HepG2 (cell line): ENCODE measurements around the gene UQCC2. TPM values are rescaled to one million over a fixed set of nuclear protein-coding genes. Genes with fewer than 3 reads are reported as not detected.

Experiments
- ATAC-seq: fragments of 200-7000 bp; cut with Tn5 transposase; 3 replicates; pipeline ENCODE4 v1.9.1; 2020; ENCODE audit warnings: mild to moderate bottlenecking, moderate library complexity
- BruUV-seq: library from RNA; stranded (reverse); fragments of 400-500 nt; replicated peaks from 2 replicates; lab custom pipeline; 2021; lab: Mats Ljungman, UMichigan
- CTCF ChIA-PET: fragments of 300-600 bp; formaldehyde crosslinking; extraction: SDS; loops from one replicate; lab custom pipeline; 2021; ENCODE audit warnings: low total read pairs, inconsistent platforms, low intra/inter-chr PET ratio; lab: Yijun Ruan, JAX
- POLR2A ChIA-PET: fragments of 350-600 bp; sonication (Branson Sonifier 250); formaldehyde crosslinking; loops from one replicate; lab custom pipeline; 2020; ENCODE audit warnings: antibody characterized with exemption, inconsistent platforms; lab: Yijun Ruan, JAX
- DNase-seq: peaks from one replicate; pipeline ENCODE4 v3.0.0-alpha.2; 2015; ENCODE audit warnings: low spot score
- FAIRE-seq: peaks from 3 replicates; lab custom pipeline; 2011; peaks lifted over from hg19 to GRCh38; lab: Jason Lieb, UNC
- H2AFZ ChIP-seq: one replicate; pipeline ENCODE4 v1.6.1; 2011; ENCODE audit warnings: low read length, inconsistent platforms
- H3K27ac ChIP-seq: fragments of 300-600 bp; 3 replicates; pipeline ENCODE4 v1.8.0; 2011; ENCODE audit warnings: mixed run types, mild to moderate bottlenecking, mixed read lengths, low read length, inconsistent platforms; ENCODE audit not compliant: insufficient read depth; ENCODE audit errors: extremely low read length
- H3K27me3 ChIP-seq, 2 experiments: fragments of 200-600 bp in 1 of 2; 2 replicates in 1 of 2; 3 replicates in 1 of 2; pipeline versions ENCODE4 v1.6.0 to v1.8.0; 2011; ENCODE audit warnings: low read length in 2 of 2, mild to moderate bottlenecking in 2 of 2, moderate library complexity in 2 of 2, inconsistent platforms in 1 of 2; ENCODE audit not compliant: insufficient read depth in 2 of 2, control insufficient read depth in 1 of 2
- H3K36me3 ChIP-seq, 2 experiments: fragments of 200-600 bp in 1 of 2; replicated peaks in 1 of 2; 2 replicates in 1 of 2; 3 replicates in 1 of 2; pipeline versions ENCODE4 v1.5.1 to v1.8.0; 2011; ENCODE audit warnings: low read length in 2 of 2, inconsistent platforms in 1 of 2; ENCODE audit not compliant: insufficient read depth in 2 of 2, control insufficient read depth in 1 of 2
- H3K4me1 ChIP-seq: 2 replicates; pipeline ENCODE4 v1.5.1; 2012; ENCODE audit warnings: low read length, inconsistent platforms; ENCODE audit not compliant: insufficient read depth
- H3K4me2 ChIP-seq: 2 replicates; pipeline ENCODE4 v1.6.0; 2011; ENCODE audit warnings: low read depth, low read length, inconsistent platforms
- H3K4me3 ChIP-seq, 3 experiments: fragments of 200-600 bp in 1 of 3; sonication (generic), shearing (Covaris generic) in 1 of 3; replicated peaks in 1 of 3; 2 replicates each; pipeline ENCODE4 v1.5.1; 2011 to 2016; ENCODE audit warnings: low read length in 3 of 3, inconsistent platforms in 2 of 3, low read depth in 2 of 3, mild to moderate bottlenecking in 2 of 3, control low read depth in 1 of 3, mixed read lengths in 1 of 3; ENCODE audit not compliant: insufficient read depth in 1 of 3
- H3K79me2 ChIP-seq: one replicate; pipeline ENCODE4 v1.6.1; 2011; ENCODE audit warnings: low read length, inconsistent platforms; ENCODE audit not compliant: insufficient read depth
- H3K9ac ChIP-seq: 2 replicates; pipeline ENCODE4 v1.6.0; 2011; ENCODE audit warnings: mild to moderate bottlenecking, low read depth, low read length, inconsistent platforms; ENCODE audit not compliant: insufficient read depth
- H3K9me3 ChIP-seq: 2 replicates; pipeline ENCODE4 v1.5.1; 2012; ENCODE audit warnings: mild to moderate bottlenecking, low read length
- H4K20me1 ChIP-seq: 2 replicates; pipeline ENCODE4 v1.6.0; 2011; ENCODE audit warnings: inconsistent platforms, mild to moderate bottlenecking, low read length, moderate library complexity; ENCODE audit not compliant: insufficient read depth
- BRCA1 ChIP-seq: sonication (generic); formaldehyde crosslinking; IDR thresholded peaks from 2 replicates; pipeline ENCODE4 v1.4.0; 2020; ENCODE audit warnings: missing genetic modification reagents
- CERS6 ChIP-seq: sonication (generic); formaldehyde crosslinking; IDR thresholded peaks from 2 replicates; pipeline ENCODE4 v1.5.0; 2020; ENCODE audit warnings: missing genetic modification reagents
- CREB1 ChIP-seq, 2 experiments: fragments of 450-650 bp in 1 of 2; IDR thresholded peaks; 2 replicates each; pipeline ENCODE4 v1.6.1; 2016 to 2017; ENCODE audit warnings: control low read depth in 1 of 2, mild to moderate bottlenecking in 1 of 2, missing compliant biosample characterization in 1 of 2, missing genetic modification characterization in 1 of 2
- FOXC1 ChIP-seq: sonication (generic); formaldehyde crosslinking; IDR thresholded peaks from 2 replicates; pipeline ENCODE4 v1.8.0; 2022; ENCODE audit warnings: mild to moderate bottlenecking, missing genetic modification reagents, borderline replicate concordance
- HNF1B ChIP-seq: sonication (generic); formaldehyde crosslinking; IDR thresholded peaks from 2 replicates; pipeline ENCODE4 v1.5.1; 2020; ENCODE audit warnings: mild to moderate bottlenecking, moderate library complexity, missing genetic modification reagents
- POLR2A ChIP-seq, 2 experiments: IDR thresholded peaks; 2 replicates each; pipeline ENCODE4 v1.6.1; 2011; ENCODE audit warnings: low read depth in 2 of 2, low read length in 2 of 2, mild to moderate bottlenecking in 1 of 2, moderate library complexity in 1 of 2; ENCODE audit not compliant: insufficient read depth in 1 of 2
- PRPF4 ChIP-seq: fragments of 200-400 bp; formaldehyde crosslinking; IDR thresholded peaks from 2 replicates; pipeline ENCODE4 v1.6.1; 2016; ENCODE audit warnings: low read length, low read depth; ENCODE audit not compliant: poor library complexity, severe bottlenecking
- SKIL ChIP-seq: sonication (generic); formaldehyde crosslinking; IDR thresholded peaks from 2 replicates; pipeline ENCODE4 v1.8.0; 2022; ENCODE audit warnings: missing genetic modification reagents, mild to moderate bottlenecking, moderate library complexity, borderline replicate concordance
- ZKSCAN1 ChIP-seq: fragments of 150-350 bp; IDR thresholded peaks from 2 replicates; pipeline ENCODE4 v1.6.1; 2014; ENCODE audit warnings: low read length
- ZNF367 ChIP-seq: sonication (generic); formaldehyde crosslinking; IDR thresholded peaks from 2 replicates; pipeline ENCODE4 v1.4.0; 2020; ENCODE audit warnings: missing genetic modification reagents, borderline replicate concordance
- WGBS: methylation state at CpG from one replicate; pipeline ENCODE4 v1.1.6; 2017; ENCODE audit warnings: low lambda C conversion rate; 5-methylcytosine and 5-hydroxymethylcytosine counted together
- in situ Hi-C: cut with HindIII; loops from 2 replicates; pipeline ENCODE4 v1.10.0; 2017; ENCODE audit warnings: low pct_unique_long_range_greater_than_20kb; ENCODE audit not compliant: extremely low pct_ligation_motif_present
- intact Hi-C: fragments of 100-400 bp; cut with micrococcal nuclease; formaldehyde crosslinking; loops from one replicate; pipeline ENCODE4 v1.10.0; 2022; ENCODE audit not compliant: unreplicated experiment
- polyA plus RNA-seq, 8 experiments: library from polyadenylated mRNA; depleted of rRNA in 3 of 8; stranded (reverse) in 7 of 8; unstranded in 1 of 8; fragments of >200 nt; fragmentation: Illumina TruSeq in 4 of 8; extraction: Trizol in 4 of 8; gene quantifications; 2 replicates each; pipeline versions ENCODE4 v1.2.1 to v1.2.3, GENCODE V29; 2011 to 2016; ENCODE audit warnings: low read depth in 4 of 8, missing spikeins in 1 of 8, mixed read lengths in 1 of 8; ENCODE audit not compliant: insufficient read depth in 1 of 8
- total RNA-seq, 5 experiments: library from RNA; depleted of rRNA; stranded (reverse); fragments of >200 nt; fragmentation: Illumina TruSeq; extraction: Trizol; gene quantifications; 2 replicates each; pipeline ENCODE4 v1.2.3, GENCODE V29; 2016; ENCODE audit warnings: low read depth in 1 of 5

The UQCC2 gene
- total and polyA plus RNA-seq, 2 of the 13 experiments (the other 11 are each of a cell fraction or from before 2014, with no cell fraction given) = 82.4 to 238 TPM

GRCh38 chr6:33708516-33709204 is 2.8 kb downstream of the UQCC2 start:
- FAIRE-seq = no peak
- peaks cover 17% of the 10 kb centered on the region for H3K79me2 ChIP-seq
- ChIA-PET CTCF (no interaction called here), POLR2A (no interaction called here)
- in situ Hi-C loops (no loop called here), intact Hi-C loops (loop anchor here (10.0 kb wide), 1 partner anchor 74 kb away; no protein-coding TSS in a partner anchor)
- no peak for TF ChIP-seq ZNF367
- no peak overlapping the region for H3K9ac ChIP-seq
- no TSS peak for BruUV-seq
- DNase-seq = no peak
- ATAC-seq = no peak
- H3K4me2 ChIP-seq = no peak overlapping the region
- H3K27ac ChIP-seq = no peak overlapping the region
- no peak overlapping the region for H3K4me3 ChIP-seq
- H3K36me3 ChIP-seq = peaks cover 6 to 23% of the 10 kb centered on the region in 2 experiments
- peaks cover 53% of the 10 kb centered on the region for H3K4me1 ChIP-seq
- H3K27me3 ChIP-seq = no peaks in the 10 kb centered on the region
- no peaks in the 10 kb centered on the region for H3K9me3 ChIP-seq
- no peak overlapping the region for H2AFZ ChIP-seq
- 95% methylated on average over 10 of the region's 10 CpGs for WGBS
- no peaks in the 10 kb centered on the region; the same call in 1 of the 2 replicates for H4K20me1 ChIP-seq

GRCh38 chr6:33707771-33708170 is 3.7 kb downstream of the UQCC2 start:
- POLR2A ChIA-PET = no interaction called here
- Histone ChIP-seq H3K27ac (no peak overlapping the region), H3K4me3 (no peak overlapping the region), H3K9me3 (no peaks in the 10 kb centered on the region), H3K9ac (no peak overlapping the region), H3K27me3 (no peaks in the 10 kb centered on the region), H4K20me1 (no peaks in the 10 kb centered on the region; the same call in 1 of the 2 replicates), H2AFZ (no peak overlapping the region), H3K79me2 (peaks cover 17% of the 10 kb centered on the region), H3K36me3 (peaks cover 6 to 23% of the 10 kb centered on the region in 2 experiments), H3K4me1 (peaks cover 53% of the 10 kb centered on the region), H3K4me2 (no peak overlapping the region)
- TF ChIP-seq ZKSCAN1 (no peak), SKIL (CRISPR knock-in tag) (no peak), PRPF4 (no peak), CREB1 (IDR thresholded peaks at IDR 0.05) (no peak), CREB1 (CRISPR knock-in tag; IDR thresholded peaks at IDR 0.05) (no peak), BRCA1 (CRISPR knock-in tag) (no peak), POLR2A (IDR thresholded peaks at IDR 0.05; ENCODE audit: insufficient read depth in 1 of 2, low read depth in 2 of 2, low read length in 2 of 2) (no peak), FOXC1 (CRISPR knock-in tag) (no peak), HNF1B (CRISPR knock-in tag) (no peak), CERS6 (CRISPR knock-in tag) (no peak)
- CTCF ChIA-PET = no interaction called here
- in situ Hi-C loops (no loop called here), intact Hi-C loops (loop anchor here (10.0 kb wide), 1 partner anchor 73 kb away; no protein-coding TSS in a partner anchor)
- TSS peak; percentile 1 for BruUV-seq
- no peak for ATAC-seq
- WGBS = 100% methylated on average over 5 of the region's 5 CpGs
- no peak for FAIRE-seq
- no peak for DNase-seq
